ENCODE data around the gene FBXO42.
"Not testable (repeated sequence)": the region's sequence is repeated elsewhere in the genome, so short reads cannot be mapped to it uniquely, and the experiment has no call there.

The FBXO42 gene

GRCh38 chr1:16372535-16373285 lies 20.4 kb upstream of the FBXO42 start:
- no peak for DNase-seq (ENCODE audit: low spot score)

DNA sequence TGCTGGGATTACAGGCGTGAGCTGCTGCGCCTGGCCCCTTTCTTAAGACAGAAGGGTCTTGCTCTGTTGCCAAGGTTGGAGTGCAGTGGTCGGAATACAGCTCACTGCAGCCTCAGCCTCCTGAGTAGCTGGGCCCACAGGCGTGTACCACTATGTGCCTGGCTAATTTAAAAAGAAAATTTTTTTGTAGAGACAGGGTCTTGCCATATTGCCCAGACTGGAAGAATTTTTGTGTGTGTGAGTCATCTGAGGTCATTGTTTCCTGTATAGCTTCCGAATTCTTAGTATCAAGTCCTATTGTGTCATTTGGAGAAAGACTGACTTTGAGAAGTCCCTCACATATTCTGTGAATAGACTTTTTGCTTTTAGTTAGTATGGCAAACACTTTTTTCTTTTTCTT lies 19.4 kb upstream of the FBXO42 start:
- DNase-seq (ENCODE audit: low spot score): no peak

- no peak for DNase-seq (ENCODE audit: low spot score)
Measured at GRCh38 chr1:16369821-16370220, 17.5 kb upstream of the FBXO42 start.

- no peak for DNase-seq (ENCODE audit: low spot score)
Measured at GRCh38 chr1:16367968-16368890, 15.9 kb upstream of the FBXO42 start.

GRCh38 chr1:16367258-16367967 lies 15.1 kb upstream of the FBXO42 start:
- DNase-seq (ENCODE audit: low spot score): peak; percentile 37

- peak; percentile 84 for DNase-seq (ENCODE audit: low spot score)
Measured at GRCh38 chr1:16366722-16367257, 14.5 kb upstream of the FBXO42 start, which contains the start of gene SZRD1. Gene SZRD1 (plus strand): TSS chr1:16367242. CDS start chr1:16367258, 16 bp downstream.

DNA sequence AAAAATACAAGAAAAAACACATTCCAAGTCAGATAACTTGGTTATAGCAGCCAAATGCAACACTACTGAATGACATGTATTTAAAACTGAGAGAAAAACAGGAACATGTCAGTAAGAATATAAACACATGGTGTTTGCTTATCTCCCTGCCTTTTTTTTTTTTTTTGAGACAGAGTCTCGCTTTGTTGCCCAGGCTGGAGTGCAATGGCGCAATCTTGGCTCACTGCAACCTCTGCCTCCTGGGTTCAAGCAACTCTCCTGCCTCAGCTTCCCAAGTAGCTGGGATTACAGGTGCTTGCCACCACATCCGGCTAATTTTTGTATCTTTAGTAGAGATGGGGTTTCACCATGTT lies 12.8 kb upstream of the FBXO42 start:
- not testable (repeated sequence) for DNase-seq (ENCODE audit: low spot score)

DNA sequence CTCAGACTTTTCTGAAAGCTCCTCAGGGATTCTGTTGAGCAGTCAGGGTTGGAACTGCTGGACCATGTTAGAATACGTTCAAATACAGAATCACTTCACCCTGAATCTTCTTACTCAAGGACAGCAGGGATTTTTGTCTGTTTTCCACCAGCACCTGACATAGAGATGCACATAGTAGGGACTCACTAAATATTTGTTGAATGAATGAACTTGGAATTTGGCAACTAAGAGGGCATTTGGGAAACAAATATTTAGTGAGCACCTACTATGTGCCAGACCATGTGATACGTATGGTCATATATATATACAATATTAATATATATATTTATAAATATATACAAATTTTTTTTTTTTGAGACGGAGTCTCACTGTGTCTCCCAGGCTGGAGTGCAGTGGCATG lies 4.6 kb upstream of the FBXO42 start:
- no peak for DNase-seq (ENCODE audit: low spot score)

DNA sequence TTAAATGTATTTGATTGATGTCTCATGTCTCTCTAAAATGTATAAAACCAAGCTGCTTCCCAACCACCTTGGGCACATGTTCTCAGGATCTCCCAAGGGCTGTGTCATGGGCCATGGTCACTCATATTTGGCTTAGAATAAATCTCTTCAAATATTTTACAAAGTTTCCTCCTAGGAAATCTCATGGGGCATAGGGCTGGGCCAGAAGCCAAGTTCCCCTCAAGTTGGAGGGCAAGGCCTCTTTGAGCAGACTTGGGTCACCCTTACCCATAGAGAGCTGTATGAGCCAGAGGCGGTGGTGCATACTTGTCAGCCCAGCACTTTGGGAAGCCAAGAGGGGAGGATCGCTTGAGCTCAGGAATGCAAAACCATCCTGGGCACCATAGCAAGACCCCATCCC lies 2.3 kb upstream of the FBXO42 start:
- no peak for DNase-seq (ENCODE audit: low spot score)

DNA sequence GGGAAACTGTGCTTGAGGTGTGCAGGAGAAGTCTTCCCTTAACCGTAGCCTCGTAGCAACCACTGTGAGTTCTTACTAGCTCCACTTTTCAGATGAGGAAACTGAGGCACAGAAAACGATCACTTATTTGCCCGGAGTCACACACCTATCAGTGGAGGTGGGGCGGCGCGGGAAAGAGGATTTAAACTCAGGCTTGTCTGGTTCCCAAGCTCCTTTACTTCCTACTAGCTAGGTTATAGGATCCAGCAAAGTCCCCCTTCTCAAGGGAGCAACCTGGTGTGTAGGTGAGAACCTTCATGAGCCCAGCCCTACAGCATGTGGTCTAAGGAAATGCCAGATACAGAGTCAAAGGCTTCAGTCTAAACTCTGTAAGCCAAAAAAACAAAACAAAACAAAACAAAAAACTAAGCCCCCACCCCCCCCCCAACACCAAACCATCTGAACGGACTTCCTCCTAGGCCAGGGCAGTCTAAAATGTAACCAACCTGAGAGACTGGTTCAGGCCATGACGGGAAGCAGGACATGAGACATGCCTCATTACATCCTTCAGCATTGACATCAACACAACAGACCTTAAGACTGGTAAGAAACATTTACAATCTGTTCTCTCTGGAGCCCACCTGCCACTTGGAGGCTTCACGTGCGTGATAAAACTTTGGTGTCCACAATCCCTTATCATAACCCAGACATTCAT lies 709 bp upstream of the FBXO42 start:
- no peak for DNase-seq (ENCODE audit: low spot score)

DNA sequence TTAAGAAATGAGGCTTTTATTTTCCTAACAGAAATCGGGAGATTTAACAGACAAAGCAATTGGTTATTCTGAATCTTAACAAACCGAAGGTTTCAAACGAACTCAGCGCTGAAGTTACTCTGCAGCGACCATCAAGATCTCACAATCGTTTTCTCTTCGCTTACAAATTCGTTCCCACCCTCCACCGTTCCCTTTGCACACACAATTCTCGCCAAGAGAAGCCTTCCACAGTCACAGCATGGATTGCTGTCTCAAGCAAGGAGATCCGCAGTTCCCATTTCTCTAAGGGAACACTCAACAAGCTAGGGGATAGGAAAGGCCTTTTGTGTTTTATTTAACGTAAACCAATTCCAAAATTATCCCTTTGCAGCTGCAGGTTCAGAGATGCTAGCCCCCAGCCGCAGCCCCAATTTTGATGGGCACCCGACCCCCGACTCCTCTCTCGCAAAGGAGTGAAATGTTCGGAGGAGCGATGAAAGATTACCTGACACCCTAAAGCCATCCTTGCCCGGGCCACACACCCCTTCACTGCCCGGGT lies 755 bp downstream of the FBXO42 start:
- DNase-seq (ENCODE audit: low spot score): no peak

- no peak for DNase-seq (ENCODE audit: low spot score)
Measured at GRCh38 chr1:16349847-16350406, 2.4 kb downstream of the FBXO42 start.

GRCh38 chr1:16348414-16349182 lies 3.7 kb downstream of the FBXO42 start:
- no peak for DNase-seq (ENCODE audit: low spot score)

- DNase-seq (ENCODE audit: low spot score): not testable (repeated sequence)
Measured at GRCh38 chr1:16343276-16343675, 9.0 kb downstream of the FBXO42 start.

DNA sequence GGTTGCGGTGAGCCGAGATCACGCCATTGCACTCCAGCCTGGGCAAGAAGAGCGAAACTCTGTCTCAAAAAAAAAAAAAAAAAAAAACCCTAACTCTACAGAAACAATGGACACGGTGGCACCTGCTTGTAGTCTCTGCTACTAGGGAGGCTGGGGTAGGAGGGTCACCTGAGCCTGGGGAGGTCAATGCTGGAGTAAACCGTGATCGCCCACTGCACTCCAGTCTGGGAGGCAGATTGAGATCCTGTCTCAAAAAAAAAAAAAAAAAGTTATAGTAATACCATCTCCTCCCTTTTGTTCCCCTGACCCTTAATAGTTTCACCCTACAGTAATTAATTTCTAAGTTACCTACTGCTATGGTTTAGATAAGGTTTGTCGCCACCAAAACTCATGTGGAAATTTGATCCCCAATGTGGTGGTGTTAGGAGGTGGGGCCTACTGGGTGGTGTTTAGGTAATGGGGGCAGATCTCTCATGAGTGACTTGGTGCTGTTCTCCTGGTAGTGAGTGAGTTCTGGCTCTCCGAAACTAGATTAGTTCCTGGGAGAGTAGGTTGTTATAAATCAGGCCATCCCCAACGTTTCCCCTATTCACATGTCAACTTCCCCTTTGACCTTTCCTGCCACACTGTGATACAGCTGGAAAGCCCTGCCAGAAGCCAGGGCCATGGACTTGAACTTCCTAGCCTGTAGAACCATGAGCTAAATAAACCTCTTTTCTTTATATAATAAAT lies 9.8 kb downstream of the FBXO42 start:
- no peak for DNase-seq (ENCODE audit: low spot score)

- DNase-seq (ENCODE audit: low spot score): no peak
Measured at GRCh38 chr1:16340673-16341072, 11.6 kb downstream of the FBXO42 start.

- DNase-seq (ENCODE audit: low spot score): no peak
Measured at GRCh38 chr1:16338961-16339360, 13.3 kb downstream of the FBXO42 start.

- no peak for DNase-seq (ENCODE audit: low spot score)
Measured at GRCh38 chr1:16334655-16335340, 17.5 kb downstream of the FBXO42 start.

DNA sequence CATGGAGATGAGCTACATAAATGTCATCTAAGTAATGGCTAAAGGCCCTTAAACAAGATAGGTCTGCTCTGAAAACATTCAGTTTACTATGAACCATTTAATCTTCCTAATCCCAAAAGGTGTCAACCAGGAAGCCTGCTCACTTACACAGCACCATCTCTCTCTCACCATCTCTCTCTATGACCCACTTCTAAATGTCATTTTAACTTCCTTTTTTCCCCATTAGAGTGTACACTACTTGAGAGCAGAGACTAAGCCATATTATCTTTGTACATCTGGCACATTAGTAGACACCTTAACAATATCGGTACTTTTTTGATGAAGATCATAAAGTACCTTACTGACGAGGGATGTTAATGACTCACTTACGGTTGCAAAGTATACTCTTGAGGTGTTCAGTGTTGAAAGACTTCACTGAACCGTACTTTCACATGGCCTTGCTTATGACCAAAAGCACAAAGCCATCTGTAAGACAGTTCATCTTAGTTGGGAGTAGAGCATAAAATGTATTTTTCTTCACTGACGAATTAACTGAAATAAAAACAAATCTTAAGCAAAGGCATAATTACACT lies 25.4 kb downstream of the FBXO42 start:
- DNase-seq (ENCODE audit: low spot score): no peak

All from HuH-7 (cell line).